HG03139 (cell line): ENCODE data around the gene NT5DC3.

ENCODE experiments used
- ATAC-seq: cut with Tn5 transposase; IDR thresholded peaks from one replicate; pipeline ENCODE4 v1.9.1; 2021; ENCODE audit not compliant: unreplicated experiment

Gene NT5DC3

DNA sequence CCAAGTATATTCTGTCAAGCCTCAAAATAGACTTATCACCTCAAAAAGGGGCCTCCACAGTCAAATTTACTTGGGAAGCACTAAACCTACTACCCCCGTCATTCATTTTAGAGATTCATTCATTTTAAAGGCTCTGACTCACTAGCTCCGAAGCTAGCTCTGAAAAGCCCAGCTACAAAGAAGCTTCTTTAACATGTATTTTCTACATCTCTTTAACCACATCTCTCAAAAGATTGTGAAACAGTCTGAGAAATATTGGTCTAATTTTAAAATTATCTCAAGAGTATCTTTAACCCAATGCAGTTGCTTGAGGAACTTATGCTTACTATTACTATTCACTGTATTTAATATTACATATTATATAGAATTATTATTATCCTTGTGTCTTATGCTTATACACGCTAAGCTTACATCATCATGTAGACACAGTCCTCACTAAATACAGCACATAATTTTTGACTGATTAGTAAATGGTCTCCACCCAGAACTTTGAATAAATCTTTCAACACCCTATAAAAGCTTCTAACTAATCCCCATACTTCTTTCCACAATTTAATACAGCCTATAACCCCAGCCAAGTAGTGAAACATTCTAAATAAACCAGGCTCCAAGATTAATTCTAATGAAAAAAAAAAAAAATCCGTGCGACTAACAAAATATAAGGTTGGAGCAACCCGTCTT, 7.8 kb downstream of the NT5DC3 start:
- no peak for ATAC-seq

DNA sequence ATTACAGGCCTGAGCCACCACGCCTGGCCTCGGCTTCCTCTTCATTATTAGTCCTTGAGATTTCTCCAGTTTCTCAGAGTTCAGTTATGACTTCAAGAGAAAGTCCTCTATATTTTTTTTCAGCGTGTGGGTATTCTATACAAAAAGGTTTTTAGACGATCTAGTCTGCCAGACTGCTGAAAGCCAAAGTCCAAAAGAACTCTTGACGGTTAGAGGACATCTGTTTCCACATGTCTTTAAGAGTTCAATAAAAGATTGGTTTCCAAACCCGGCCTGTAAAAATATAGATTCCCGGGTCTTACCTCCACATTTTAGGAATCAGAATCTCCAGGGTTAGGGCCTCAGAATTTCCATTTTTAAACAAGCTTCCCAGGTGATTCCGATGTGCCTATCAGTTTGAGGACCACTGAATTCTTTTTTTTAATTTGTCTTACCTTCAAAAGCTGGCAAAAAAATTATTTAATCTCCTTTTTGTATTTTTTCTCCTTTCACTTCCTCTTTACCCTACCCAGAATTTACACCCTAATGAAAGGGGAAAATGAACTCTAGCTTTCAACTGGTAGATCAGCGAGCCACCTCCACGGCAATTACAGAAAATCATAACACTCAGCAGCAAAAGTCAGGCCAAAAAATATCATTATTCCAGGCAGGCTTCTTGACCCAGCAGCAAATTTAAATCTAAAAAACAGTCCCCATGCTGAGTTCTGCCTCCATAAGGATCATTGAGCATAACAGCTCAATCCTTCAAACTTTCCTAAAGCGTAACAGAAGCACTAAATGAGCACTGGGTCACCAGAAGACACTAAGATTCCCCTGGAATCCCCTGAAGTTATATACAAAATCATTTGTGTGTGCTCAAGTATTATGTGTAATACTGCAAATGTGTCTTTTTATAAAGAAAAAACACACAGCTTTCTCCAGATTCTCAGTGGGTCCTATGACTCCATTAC, 8.7 kb downstream of the NT5DC3 start:
- ATAC-seq = no peak

DNA sequence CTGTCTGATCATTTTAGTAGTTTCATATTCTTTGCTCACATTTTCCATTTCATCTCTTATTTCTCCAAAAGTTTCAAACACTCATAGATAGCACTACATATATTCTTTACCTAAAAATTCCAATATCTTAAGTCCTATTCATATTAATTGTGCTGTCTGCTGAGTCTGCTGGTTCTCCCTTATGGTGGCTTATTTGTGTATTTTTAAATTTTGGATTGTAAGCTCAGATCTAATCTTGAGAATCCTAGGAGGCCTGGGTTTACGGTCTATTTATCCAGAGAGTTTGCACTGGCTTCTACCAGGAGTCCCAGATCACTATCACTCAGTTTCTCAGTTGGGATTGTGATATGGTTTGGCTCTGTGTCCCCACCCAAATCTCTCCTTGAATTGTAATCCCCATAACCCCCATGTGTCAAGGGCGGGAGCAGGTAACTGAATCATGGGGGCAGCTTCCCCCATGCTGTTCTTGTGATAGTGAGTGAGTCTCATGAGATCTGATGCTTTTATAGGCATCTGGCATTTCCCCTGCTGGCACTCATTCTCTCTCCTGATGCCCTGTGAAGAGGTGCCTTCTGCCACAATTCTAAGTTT, 10.2 kb downstream of the NT5DC3 start:
- ATAC-seq = no peak

DNA sequence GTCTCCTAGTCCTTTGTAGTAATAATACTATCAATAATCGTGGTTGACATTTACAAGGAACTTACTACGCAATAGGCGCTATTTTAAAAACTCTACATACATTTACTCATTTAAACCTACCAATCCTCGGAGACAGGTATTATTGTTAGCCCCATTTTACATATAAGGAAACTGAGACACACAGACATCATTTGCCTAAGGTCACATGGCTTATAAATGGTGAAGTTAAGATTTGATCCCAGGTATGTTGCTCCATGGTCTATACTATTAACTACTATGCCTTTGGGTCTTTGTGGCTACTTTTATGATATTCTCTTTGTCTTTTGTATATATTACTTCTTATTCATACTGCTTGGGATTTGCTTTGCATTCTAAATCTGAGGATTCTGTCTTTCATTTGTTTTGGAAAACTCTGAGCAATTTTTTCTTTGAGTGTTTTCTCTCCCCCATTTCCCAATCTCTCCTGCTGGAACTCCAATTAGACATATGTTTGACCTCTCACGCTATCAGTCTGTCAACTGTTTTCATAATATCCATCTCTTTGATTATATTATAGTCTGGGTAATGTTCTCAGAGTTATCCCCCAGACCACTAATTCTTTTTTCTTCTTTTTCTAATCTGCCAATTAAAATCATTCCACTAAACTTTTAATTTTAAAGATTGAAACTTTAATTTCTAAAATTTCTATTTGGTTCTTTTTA, 10.9 kb downstream of the NT5DC3 start:
- ATAC-seq = no peak

DNA sequence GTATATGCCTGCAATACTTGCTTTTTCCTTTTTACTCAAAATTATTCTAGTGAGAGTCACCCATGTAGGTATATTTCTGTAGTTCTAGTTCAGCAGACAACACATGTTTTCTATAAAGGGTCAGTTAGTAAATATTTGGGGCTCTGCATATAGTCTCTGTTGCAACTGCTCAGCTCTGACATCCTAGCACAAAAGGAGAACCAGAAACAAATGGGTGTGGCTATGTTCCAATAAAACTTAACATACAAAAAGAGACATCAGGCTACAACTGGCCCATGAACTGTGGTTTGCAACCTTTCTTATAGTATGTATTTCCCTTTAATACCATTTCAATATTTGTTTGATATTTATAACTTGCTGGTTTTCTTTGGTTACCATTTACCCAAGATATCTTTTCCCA, 11.9 kb downstream of the NT5DC3 start:
- no peak for ATAC-seq

DNA sequence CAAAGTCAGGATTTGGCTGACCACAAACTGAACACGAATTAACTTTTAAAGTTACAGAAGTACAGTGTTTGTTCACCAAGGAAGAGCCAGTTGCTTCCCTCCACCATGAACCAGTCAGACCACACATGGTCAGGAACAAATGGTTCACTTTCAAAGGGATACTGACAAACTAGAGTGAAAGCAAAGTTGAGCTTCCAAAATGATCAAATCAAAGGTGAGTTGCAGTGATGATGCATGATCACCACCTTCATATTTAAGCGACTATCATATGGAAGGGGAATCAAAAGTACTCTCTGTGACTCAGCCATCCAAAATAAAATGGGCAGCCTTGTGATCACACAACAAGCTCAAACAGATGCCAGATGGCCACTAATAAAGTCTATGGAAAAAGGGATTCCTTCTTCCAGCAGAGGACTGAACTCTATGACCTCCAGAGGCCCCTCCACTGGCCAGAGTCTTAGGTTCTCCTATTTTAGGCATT, 13.1 kb downstream of the NT5DC3 start:
- ATAC-seq = no peak

DNA sequence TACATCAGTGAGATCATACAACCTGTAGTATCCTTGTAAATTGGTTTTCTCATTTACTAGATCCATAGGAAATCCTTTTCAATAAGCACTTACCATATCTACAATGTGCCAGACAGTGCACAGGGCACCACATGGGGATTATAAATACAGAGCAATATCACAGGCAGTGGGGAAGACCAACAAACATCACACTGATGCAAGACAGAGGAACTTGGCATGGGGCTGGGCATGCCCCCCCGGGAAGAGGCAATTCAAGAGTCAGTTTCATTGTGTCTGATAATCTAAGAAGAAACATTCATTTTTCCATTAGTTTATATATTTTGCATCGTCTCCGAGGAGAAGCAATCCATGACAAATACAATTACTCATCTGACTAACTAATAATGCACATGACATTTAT, 16.2 kb downstream of the NT5DC3 start:
- ATAC-seq = no peak

DNA sequence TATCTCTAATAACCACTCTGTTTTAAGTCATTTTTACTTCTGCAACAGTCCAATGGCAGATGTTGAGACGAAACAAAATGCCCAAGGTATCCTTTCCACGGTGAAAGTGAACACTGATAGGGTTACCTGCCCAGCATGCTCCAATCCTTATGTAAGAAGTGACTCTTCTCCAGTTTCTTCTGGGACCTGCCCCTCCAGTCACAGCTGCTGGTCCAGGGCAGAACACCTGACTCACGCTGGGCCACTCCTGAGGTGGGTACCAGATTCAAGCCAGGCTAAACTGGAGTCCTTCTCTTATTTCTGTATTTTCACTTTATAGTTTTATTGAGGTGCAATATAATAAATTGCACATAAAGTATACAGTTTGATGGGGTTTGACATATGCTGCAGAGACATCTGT, 16.7 kb downstream of the NT5DC3 start:
- ATAC-seq = no peak

DNA sequence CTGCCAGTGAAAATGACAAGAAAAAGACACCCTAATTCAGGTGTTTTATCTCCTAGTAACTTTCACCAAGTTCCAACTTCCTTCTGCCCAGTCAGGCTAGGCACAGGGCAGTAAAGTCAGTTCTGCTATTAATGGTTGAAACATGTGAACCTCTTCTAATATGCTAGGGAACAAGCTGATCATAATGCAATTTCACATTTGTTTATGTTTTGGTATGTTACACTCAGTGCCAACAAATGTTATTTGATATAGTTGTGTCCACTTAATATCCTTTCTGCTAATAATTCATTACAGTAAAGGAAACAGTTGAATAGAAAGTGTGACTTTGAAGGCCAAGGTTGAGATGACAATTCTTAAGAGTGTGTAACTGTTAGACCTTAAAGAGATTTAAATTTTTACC, 17.2 kb downstream of the NT5DC3 start:
- ATAC-seq = no peak

DNA sequence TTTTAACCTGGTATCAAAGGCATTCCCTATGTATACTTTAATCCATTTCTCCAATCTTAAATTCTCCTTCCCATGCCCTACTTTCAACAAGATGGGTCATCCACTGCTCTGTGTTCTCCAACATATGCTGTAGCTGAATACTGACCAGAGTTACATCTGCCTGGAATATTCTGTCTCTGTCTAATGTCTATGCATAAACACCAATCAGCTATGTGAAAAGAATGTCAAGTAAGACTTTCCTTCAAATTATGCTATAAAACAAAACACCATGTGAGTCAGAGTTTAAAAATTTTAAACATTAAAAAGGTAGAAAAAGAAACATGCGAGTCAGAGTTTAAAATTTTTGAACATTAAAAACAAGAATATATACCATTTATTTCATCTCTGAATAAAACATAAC, 19.3 kb downstream of the NT5DC3 start:
- no peak for ATAC-seq

DNA sequence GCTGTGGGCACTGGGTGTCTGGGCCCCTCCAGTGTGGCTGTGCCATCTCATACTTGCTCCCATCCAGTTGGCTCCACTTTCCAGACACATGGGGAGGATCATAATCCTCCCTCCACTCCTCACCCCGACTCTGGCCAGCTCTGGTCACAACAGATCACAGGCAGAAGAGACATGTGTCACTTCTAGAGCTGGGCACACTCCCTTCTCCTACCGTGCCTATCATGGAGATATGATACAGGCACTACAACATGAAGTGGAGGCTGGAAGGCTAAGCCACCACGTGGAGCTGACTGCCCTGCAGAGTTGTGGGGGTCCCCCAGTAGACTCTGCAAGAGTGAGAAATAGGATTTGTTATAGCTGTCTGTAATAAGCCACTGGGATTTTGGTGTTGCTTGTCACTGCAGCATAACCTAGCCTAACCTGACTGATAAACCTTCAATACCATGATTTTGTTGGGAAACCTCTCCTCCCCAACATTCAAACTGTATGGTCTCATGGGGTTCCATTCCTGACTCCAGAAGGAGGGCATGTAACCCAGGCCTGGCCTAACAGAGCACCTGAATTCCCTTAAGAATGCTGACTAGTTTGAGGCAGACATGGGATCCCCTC, 20.0 kb downstream of the NT5DC3 start:
- ATAC-seq = no peak

DNA sequence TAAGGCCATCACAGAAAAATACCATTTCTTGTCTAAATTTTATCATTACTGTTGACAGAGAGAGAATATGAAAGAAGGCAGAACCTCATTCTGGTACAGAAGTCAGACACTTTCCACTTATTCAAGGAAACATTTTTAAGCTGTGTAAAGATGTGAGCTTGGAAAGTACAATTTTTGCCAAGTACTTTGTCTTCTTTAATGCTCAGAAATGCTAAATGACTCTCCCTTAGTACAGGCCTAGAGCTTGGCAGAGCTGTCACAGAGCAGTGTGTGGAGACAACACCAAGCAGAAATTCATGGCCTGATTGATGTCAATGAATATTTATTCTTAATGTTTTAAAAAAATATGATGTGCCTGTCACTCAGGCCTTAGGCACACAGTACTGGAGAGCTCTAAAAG, 20.7 kb downstream of the NT5DC3 start:
- no peak for ATAC-seq

DNA sequence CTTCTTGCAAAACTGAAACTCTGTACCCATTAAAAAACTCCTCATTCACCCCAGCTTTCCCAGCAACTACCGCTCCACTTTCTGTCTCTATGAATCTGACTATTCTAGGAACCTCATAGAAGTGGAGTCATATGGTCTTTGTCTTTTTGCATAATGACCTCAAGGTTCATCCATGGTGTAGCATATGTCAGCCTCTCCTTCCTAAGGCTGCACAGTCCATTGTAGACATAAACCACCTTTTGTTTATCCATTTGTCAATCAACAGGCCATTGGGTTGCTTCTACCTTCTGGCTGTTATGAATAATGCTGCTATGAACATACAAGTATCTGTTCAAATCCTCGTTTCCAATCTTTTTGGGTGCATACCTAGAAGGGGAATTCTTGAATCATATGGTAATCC, 21.1 kb downstream of the NT5DC3 start:
- no peak for ATAC-seq

DNA sequence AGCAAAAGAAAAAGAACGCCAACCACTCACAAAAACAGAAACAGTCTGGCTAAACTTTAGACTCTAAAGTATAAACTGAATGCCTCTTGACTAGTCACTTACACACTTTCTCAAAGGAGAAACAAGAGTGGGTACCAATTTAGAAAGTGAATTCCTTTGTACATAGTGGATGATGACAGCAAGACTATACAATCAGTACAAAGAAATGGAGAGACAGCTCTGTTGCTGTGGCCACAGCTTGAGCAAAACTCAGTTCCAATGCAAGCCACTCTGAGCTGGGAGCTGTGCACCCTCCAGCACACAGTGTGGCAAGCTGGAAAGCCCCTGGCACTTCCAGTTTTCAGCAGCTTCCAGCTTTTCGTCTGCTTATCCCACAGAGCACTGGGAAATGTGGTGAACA, 21.7 kb downstream of the NT5DC3 start:
- no peak for ATAC-seq

DNA sequence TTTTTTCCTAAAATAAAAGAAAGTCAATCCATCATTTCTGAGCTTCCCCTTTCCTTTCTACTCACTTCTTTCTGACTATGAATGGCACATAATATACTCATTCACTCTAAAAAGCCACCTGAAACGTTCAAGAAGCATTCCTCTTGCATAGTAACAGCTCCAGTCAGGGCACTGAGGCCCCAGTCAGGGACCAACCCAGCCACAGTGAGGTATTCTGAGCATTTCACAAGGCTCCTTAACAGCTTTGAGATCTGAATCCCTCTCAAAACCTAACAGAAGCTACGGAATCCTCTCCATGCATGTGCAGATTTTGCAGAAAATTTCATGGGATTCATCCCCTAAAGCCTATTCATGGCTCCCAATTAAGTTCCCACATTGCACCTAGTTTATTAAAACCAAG, 23.2 kb downstream of the NT5DC3 start:
- no peak for ATAC-seq

DNA sequence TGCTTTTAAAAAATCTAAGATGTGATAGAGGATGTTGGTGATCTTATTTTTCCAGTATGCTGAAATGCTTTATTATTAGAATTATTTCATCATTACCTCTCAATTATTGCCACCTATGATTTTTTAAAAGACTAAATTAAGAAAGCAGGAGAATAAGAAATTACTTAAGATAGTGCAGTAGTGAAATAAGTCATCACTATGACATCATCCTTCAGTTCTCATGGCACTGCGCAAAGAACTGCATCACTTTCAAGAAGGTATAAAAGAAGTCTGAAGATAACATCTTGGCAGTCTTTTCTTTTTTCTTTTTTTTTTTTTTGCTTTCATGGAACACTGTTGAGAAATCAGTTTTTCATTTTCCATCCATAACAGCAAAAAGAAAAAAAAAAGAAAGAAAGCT, 24.4 kb downstream of the NT5DC3 start:
- ATAC-seq = no peak

DNA sequence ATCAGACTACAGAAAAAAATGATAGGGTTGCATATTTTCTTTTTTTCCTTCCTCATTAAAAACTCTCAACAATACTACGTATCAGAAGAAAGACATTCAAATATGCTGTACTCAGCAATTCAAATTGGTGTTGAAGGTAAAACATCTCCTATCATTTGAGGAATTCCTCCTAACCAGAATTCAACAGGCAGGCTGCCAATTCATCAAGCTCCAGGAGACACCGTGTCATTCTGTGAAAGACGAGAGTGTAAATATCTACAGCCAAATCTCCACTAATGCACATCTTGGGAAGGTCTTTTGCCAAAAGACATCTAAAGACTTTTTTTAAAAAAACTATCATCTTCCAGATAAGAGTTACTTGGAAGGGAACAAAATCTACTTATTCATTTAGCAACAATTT, 26.6 kb downstream of the NT5DC3 start:
- ATAC-seq = no peak

DNA sequence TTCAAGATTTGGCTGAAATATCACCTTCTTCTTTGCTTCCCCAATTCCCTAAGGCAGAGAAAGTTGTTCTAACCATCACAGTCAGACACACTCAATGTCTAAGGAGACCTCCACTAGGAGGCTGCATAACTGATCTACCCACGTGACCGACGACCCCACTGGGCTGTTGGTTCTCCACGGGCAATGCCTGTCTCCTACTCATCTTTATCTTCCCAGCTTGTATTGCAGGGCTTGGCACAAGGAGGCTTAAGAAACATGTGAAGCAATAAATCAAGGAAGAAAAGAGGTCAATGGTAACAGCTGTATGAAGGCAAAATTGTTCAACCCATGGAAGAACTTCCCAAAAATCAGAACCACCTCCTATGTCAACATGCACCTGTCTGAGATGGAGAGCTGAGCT, 27.1 kb downstream of the NT5DC3 start:
- ATAC-seq = no peak

DNA sequence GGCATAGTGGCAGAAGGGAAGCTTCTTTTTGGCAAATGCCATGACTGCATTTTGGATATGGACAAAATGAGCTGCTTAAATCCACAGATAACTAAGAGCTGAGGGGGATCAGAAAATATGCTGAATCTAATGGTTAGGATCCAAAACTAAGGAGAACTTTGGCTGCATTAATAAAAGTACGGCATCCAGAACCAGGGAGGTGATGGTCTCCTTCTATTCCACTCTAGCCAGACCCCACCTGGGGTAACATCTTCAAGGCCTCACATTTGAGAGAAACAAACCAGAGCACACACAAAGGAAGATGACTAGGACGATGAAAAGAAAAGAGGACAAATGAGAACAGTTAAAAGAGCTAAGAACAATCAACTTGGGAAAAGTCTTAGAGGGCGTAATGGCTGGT, 27.6 kb downstream of the NT5DC3 start:
- no peak for ATAC-seq

DNA sequence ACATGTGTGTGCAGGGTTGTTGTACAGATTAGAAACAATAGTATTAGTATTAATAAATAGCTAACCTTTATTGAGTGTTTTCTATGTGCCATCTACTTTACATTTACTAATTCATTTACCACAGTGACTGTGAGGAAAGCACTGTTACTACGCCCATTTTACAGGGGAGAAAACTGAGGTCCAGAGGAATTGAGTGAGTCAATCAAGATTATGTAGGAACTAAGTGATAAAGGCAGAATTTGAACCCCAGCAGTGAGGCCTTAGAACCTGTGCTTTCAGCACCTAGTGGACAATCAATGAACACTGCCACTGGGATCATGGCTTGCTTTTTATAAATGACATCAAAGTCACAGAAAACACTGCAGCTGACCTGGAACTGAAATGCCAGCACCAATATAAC, 28.2 kb downstream of the NT5DC3 start:
- ATAC-seq = no peak

DNA sequence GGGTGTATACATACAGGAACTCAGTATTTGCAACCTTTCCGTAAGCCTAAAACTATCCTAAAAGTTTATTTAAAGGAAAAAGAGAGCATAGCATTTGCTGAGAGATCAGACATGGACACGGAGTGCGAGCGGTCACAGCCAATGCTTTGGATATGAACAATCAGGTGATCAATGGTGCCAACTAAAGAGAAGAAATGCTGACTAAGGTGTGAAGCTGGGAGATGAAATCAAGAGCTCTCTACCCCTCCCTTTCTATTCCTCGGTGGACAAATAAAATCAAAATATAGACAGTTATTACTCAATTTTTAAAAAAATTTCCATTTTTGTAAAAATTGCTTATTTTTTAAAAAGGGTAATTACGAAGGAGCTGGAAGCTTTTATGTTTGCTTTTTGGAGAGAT, 29.2 kb downstream of the NT5DC3 start:
- no peak for ATAC-seq
